K562 (cell line): ENCODE data around the gene UBASH3A. TPM values are rescaled to one million over a fixed set of nuclear protein-coding genes. Genes with fewer than 3 reads are reported as not detected.
A peak's percentile ranks its signal among the peaks of the same experiment; 100 is the strongest.

Experiments
- BHLHE40 ChIP-seq: IDR thresholded peaks from 2 replicates; pipeline ENCODE4 v1.6.1; 2011; ENCODE audit warnings: low read length, improper control_type of control experiment
- FOXM1 ChIP-seq, 2 experiments: fragments of 450-650 bp in 1 of 2; sonication (generic) in 1 of 2; formaldehyde crosslinking in 1 of 2; IDR thresholded peaks; 2 replicates each; pipeline versions ENCODE4 v1.6.1 to v1.9.0; 2017 to 2022; ENCODE audit warnings: low read depth in 2 of 2, mild to moderate bottlenecking in 2 of 2, missing genetic modification reagents in 1 of 2, moderate library complexity in 1 of 2
- JUND ChIP-seq, 2 experiments: IDR thresholded peaks; 2 replicates in 1 of 2; 3 replicates in 1 of 2; pipeline ENCODE4 v1.6.1; 2011; ENCODE audit warnings: borderline replicate concordance in 2 of 2, low read depth in 2 of 2, low read length in 2 of 2, improper control_type of control experiment in 1 of 2, missing biosample characterization in 1 of 2, missing genetic modification characterization in 1 of 2, missing genetic modification reagents in 1 of 2
- KLF6 ChIP-seq: fragments of 250-450 bp; sonication (Bioruptor Pico); IDR thresholded peaks from 2 replicates; pipeline ENCODE4 v1.4.0; 2020; ENCODE audit warnings: mild to moderate bottlenecking, moderate library complexity, borderline replicate concordance
- NCOA6 ChIP-seq: fragments of 450-650 bp; IDR thresholded peaks from 2 replicates; pipeline ENCODE4 v1.6.1; 2017; ENCODE audit warnings: mild to moderate bottlenecking
- POLR2AphosphoS2 ChIP-seq: IDR thresholded peaks from 2 replicates; pipeline ENCODE4 v1.6.1; 2012; ENCODE audit warnings: low read length, improper control_type of control experiment
- polyA plus RNA-seq, 8 experiments: library from polyadenylated mRNA; depleted of rRNA in 4 of 8; stranded (reverse) in 5 of 8; unstranded in 3 of 8; fragments of >200 nt; fragmentation: Nextera tagmentation in 2 of 8; fragmentation: Illumina TruSeq in 1 of 8; extraction: Ambion mirVana in 2 of 8; extraction: Trizol in 1 of 8; gene quantifications; 2 replicates each; pipeline versions ENCODE4 v1.2.1 to v1.2.3, GENCODE V29; 2011 to 2014; ENCODE audit warnings: inconsistent platforms in 1 of 8, missing spikeins in 1 of 8
- total RNA-seq, 7 experiments: library from RNA; depleted of rRNA in 6 of 7; stranded (reverse); fragments of >200 nt in 6 of 7; fragmentation: Illumina TruSeq in 2 of 7; extraction: Trizol in 2 of 7; gene quantifications; 2 replicates each; pipeline versions ENCODE4 v1.2.1 to v1.2.3, GENCODE V29; 2011 to 2021; ENCODE audit warnings: low replicate concordance in 1 of 7
- TF ChIP-seq, protein P1 (sequence below): fragments of 250-450 bp; sonication (Bioruptor Pico); IDR thresholded peaks from 2 replicates; pipeline ENCODE4 v1.5.0; 2021
- TF ChIP-seq, protein P2 (sequence below): fragments of 250-450 bp; sonication (Bioruptor Pico); IDR thresholded peaks from 2 replicates; pipeline ENCODE4 v1.9.0; 2021; ENCODE audit warnings: mild to moderate bottlenecking, inconsistent platforms
- TF ChIP-seq, protein P3 (sequence below): fragments of 450-650 bp; IDR thresholded peaks from 2 replicates; pipeline ENCODE4 v1.6.1; 2016
- TF ChIP-seq, protein P4 (sequence below): fragments of 450-650 bp; IDR thresholded peaks from 2 replicates; pipeline ENCODE4 v1.6.1; 2016; ENCODE audit warnings: low read depth, mild to moderate bottlenecking, moderate library complexity

The UBASH3A gene
- total and polyA plus RNA-seq, 9 of the 15 experiments (the other 6 are each of a cell fraction or from before 2014, with no cell fraction given): 0.23 to 1.8 (median 1.1) TPM

DNA sequence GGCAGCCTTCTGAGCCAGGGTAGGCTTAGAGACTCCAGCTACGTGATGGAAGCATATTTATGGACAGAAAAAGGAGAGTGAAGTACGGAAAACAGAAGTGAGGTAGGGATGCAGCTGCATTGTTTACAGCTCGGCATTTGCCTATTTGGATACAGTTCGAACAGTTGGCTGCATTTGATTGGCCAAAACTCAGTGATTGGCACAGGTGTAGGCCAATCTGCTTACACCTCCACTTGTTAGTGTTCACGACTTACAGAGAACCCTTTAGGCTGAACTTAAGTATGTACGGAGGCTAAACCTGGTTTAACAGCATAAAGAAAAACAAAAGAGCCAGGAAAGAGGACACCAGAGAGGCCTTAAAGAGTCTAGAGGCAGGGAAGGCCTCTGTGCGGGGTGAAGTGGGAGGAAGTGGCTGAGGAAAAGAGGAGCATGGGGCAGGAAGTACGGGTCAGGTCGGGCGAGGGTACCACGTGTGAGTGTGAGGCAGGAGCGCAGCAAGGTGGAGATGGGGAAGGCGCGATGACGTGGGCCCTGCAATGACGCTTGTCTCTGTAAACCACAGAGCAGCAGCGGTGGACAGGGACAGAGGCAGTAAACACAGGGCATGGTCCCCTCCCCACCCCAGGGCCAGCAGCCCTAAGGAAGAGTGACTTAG is 60.3 kb downstream of the UBASH3A start (continued):
- no peak for TF ChIP-seq KLF6 (CRISPR knock-in tag)
- TF ChIP-seq NCOA6: no peak
- TF ChIP-seq, protein P1, sequence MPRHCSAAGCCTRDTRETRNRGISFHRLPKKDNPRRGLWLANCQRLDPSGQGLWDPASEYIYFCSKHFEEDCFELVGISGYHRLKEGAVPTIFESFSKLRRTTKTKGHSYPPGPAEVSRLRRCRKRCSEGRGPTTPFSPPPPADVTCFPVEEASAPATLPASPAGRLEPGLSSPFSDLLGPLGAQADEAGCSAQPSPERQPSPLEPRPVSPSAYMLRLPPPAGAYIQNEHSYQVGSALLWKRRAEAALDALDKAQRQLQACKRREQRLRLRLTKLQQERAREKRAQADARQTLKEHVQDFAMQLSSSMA (CRISPR knock-in tag): no peak
- TF ChIP-seq POLR2AphosphoS2: no peak
- TF ChIP-seq, protein P2, sequence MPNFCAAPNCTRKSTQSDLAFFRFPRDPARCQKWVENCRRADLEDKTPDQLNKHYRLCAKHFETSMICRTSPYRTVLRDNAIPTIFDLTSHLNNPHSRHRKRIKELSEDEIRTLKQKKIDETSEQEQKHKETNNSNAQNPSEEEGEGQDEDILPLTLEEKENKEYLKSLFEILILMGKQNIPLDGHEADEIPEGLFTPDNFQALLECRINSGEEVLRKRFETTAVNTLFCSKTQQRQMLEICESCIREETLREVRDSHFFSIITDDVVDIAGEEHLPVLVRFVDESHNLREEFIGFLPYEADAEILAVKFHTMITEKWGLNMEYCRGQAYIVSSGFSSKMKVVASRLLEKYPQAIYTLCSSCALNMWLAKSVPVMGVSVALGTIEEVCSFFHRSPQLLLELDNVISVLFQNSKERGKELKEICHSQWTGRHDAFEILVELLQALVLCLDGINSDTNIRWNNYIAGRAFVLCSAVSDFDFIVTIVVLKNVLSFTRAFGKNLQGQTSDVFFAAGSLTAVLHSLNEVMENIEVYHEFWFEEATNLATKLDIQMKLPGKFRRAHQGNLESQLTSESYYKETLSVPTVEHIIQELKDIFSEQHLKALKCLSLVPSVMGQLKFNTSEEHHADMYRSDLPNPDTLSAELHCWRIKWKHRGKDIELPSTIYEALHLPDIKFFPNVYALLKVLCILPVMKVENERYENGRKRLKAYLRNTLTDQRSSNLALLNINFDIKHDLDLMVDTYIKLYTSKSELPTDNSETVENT: no peak
- TF ChIP-seq, protein P3, sequence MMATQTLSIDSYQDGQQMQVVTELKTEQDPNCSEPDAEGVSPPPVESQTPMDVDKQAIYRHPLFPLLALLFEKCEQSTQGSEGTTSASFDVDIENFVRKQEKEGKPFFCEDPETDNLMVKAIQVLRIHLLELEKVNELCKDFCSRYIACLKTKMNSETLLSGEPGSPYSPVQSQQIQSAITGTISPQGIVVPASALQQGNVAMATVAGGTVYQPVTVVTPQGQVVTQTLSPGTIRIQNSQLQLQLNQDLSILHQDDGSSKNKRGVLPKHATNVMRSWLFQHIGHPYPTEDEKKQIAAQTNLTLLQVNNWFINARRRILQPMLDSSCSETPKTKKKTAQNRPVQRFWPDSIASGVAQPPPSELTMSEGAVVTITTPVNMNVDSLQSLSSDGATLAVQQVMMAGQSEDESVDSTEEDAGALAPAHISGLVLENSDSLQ: peak; percentile 99
- TF ChIP-seq, protein P4, sequence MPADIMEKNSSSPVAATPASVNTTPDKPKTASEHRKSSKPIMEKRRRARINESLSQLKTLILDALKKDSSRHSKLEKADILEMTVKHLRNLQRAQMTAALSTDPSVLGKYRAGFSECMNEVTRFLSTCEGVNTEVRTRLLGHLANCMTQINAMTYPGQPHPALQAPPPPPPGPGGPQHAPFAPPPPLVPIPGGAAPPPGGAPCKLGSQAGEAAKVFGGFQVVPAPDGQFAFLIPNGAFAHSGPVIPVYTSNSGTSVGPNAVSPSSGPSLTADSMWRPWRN: no peak
- no peak for TF ChIP-seq BHLHE40
- TF ChIP-seq FOXM1 (IDR thresholded peaks at IDR 0.05; ENCODE audit: low read depth): no peak
- no peak for TF ChIP-seq FOXM1 (CRISPR knock-in tag; IDR thresholded peaks at IDR 0.05; ENCODE audit: low read depth)
- TF ChIP-seq JUND (IDR thresholded peaks at IDR 0.05; ENCODE audit: borderline replicate concordance, low read depth, low read length): no peak
- TF ChIP-seq JUND (tag; IDR thresholded peaks at IDR 0.05; ENCODE audit: borderline replicate concordance, low read depth, low read length): no peak
